ENCODE results near the gene MAPKAPK2. TPM values are rescaled to one million over a fixed set of nuclear protein-coding genes. Genes with fewer than 3 reads are reported as not detected.

The MAPKAPK2 gene
- total RNA-seq, 1 donor from 2014 or later: 77.7 TPM

DNA sequence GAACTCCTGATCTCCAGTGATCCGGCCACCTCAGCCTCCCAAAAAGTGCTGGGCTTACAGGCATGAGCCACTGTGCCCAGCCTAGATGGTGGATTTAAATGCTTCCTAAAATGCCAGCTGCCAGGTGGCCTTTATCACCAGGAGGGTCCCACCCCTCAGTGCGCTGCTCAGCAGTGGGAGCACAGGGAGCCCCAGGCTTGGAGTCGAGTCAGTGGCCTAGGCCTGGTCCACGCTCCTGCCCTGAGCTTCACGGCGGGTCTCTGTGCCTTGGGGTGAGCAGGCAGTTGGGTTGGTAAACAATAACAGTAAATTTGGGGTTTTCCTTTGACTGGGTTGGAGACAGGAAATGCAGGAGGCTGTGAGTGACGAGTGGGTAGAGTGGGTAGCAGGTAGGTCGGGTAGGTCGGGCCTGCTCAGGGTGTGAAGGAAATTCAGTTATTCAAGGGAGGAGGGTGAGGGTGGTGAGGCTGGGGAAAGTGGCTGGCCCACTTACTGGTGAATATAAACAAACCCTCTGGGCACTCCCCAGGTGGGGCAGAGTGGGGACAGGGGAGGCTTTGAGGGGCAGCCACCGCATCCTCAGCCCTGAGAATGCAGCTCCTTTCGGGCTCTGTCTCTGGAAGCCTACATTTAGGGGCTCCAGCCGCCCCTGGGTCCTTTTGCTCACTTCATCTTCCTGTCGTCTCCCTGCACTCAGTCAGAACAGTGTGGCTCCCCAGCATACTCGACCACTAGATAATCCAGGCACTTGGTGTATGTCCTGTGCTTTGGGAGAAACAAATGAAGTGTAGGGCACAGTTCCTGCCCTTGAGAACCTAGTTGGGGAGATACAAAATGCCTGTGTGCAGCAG is 52.4 kb downstream of the MAPKAPK2 start:
- H3K27me3 Mint-ChIP-seq (ENCODE audit: low read depth): no peaks in the 10 kb centered on the region
- DNase-seq (ENCODE audit: low read depth, low spot score): no peak
- no peak overlapping the region for H3K4me3 Mint-ChIP-seq
- H3K36me3 Mint-ChIP-seq (ENCODE audit: low read depth): no peaks in the 10 kb centered on the region
- H3K27ac Mint-ChIP-seq (ENCODE audit: unreplicated experiment): no peak overlapping the region
- peaks cover 24% of the 10 kb centered on the region for H3K4me1 Mint-ChIP-seq
- TF ChIP-seq, protein P1, sequence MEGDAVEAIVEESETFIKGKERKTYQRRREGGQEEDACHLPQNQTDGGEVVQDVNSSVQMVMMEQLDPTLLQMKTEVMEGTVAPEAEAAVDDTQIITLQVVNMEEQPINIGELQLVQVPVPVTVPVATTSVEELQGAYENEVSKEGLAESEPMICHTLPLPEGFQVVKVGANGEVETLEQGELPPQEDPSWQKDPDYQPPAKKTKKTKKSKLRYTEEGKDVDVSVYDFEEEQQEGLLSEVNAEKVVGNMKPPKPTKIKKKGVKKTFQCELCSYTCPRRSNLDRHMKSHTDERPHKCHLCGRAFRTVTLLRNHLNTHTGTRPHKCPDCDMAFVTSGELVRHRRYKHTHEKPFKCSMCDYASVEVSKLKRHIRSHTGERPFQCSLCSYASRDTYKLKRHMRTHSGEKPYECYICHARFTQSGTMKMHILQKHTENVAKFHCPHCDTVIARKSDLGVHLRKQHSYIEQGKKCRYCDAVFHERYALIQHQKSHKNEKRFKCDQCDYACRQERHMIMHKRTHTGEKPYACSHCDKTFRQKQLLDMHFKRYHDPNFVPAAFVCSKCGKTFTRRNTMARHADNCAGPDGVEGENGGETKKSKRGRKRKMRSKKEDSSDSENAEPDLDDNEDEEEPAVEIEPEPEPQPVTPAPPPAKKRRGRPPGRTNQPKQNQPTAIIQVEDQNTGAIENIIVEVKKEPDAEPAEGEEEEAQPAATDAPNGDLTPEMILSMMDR (conservative IDR thresholded peaks at IDR 0.05): no peak
- H3K9me3 Mint-ChIP-seq: no peaks in the 10 kb centered on the region

DNA sequence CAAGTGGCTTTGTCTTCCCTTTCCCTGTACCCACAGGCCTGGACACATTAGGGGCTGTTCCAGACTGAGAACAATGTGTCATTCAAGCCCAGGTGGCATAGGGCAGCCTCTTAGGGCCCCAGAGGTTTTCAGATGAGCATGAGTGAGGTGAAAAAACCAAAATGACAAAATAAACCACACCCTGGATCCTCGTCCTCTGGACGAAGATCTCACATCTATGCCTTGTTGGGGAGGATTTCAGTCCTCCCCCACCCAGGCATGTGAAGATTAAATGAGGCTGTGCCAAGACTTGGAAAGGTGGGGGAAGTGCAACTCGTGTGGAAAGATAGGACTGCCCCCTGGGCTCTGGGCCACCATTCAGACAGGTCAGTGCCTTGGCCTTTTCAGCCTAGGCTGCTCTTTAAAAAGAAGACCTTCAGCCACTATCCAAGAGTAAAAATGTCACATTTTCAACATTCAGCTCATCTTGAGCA is 53.1 kb downstream of the MAPKAPK2 start:
- Mint-ChIP-seq H3K36me3 (ENCODE audit: low read depth) (no peaks in the 10 kb centered on the region), H3K27ac (ENCODE audit: unreplicated experiment) (peak overlapping the region; percentile 19)

DNA sequence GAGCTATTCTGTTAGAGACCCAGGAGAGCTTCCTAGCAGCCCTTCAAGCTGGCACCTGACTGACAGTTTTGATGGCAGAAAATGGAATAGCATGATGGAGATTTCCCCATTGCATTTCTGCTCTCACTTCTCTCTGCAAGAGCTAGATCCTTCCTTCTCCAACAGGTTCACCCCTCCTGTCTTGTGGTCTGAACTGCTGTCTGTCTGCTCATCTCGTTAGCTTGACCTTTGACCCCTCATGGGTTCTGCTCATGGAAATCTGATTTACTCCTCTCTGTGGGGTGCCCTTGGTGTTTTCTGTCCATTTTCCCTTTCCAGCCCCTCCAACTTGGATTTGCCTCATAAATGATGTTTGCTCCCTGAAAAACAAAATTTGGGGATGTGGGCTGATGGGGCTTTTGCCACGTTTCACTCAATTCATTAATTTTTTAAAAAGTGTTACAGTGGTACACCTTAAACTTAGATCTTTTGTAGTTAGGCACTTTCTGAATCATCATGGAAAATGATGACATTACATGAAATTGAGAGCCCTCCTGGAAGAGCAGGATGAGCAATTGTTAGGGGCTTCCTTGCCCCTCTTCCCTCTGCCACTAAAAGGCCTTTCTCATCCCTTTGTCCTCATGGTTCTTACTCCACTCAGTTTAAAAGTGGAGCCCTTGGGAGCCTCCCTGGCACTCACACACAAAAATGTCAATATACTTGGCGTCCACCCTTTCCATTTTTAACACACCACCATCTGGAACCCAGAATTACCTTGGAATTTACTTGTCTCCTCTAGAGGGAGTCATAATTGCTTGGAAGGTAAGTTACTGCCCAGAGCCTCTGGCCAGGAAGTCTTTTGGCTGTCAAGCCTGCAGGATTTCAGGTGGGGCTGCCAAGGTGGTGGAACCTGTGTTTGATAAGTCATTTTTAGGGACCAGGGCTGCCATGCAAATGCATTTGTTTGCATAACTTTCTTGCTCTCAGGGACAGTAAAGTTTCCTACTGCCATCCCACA is 54.0 kb downstream of the MAPKAPK2 start:
- Mint-ChIP-seq H3K9me3 (no peaks in the 10 kb centered on the region), H3K36me3 (ENCODE audit: low read depth) (no peaks in the 10 kb centered on the region), H3K4me3 (no peak overlapping the region), H3K27ac (ENCODE audit: unreplicated experiment) (no peak overlapping the region), H3K4me1 (peaks cover 24% of the 10 kb centered on the region), H3K27me3 (ENCODE audit: low read depth) (no peaks in the 10 kb centered on the region)
- TF ChIP-seq, protein P1 (conservative IDR thresholded peaks at IDR 0.05): peak; percentile 54
- no peak for DNase-seq (ENCODE audit: low read depth, low spot score)

More for the DNA sequence above, 53.1 kb downstream of the MAPKAPK2 start:
- no peak for DNase-seq (ENCODE audit: low read depth, low spot score)
- TF ChIP-seq, protein P1 (conservative IDR thresholded peaks at IDR 0.05): no peak
- Mint-ChIP-seq H3K27me3 (ENCODE audit: low read depth) (no peaks in the 10 kb centered on the region), H3K9me3 (no peaks in the 10 kb centered on the region), H3K4me3 (no peak overlapping the region), H3K4me1 (peaks cover 24% of the 10 kb centered on the region)

DNA sequence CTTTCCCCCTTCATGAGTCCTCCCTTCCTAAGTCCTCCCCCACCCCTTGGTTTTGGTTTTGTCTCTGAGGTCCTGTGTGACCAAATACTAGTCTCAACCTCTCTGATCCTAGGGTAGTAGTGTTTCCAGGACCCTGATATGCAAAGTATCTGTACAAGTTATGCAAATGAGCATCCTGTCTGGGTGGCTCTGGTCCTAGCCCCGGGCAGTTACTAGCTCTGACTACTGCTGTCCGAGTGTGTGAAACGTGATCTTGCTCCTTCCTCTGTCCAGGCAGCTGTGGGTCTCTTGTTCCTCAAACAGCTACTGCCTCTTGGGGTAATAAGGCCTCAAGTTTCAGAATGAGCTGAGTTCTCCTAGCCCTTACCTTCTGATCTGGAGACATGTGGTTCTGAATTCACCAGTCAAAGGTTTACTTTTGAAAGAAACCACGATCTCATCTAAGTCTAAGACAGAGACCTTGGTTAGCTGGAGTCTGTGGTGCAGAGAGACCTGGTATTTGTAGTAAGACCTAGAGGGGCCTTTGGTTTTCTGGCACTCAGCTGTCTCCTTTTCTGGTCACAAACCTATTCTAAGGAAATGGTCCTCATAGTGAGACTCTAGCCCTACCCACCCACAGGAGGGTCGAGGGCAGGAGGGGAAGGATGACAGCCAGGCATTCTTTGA is 54.8 kb downstream of the MAPKAPK2 start:
- H3K4me3 Mint-ChIP-seq: no peak overlapping the region
- H3K4me1 Mint-ChIP-seq: peaks cover 24% of the 10 kb centered on the region

More for the DNA sequence above, 54.8 kb downstream of the MAPKAPK2 start:
- H3K9me3 Mint-ChIP-seq: no peaks in the 10 kb centered on the region
- no peaks in the 10 kb centered on the region for H3K36me3 Mint-ChIP-seq (ENCODE audit: low read depth)
- TF ChIP-seq, protein P1 (conservative IDR thresholded peaks at IDR 0.05): no peak
- H3K27ac Mint-ChIP-seq (ENCODE audit: unreplicated experiment): no peak overlapping the region
- no peaks in the 10 kb centered on the region for H3K27me3 Mint-ChIP-seq (ENCODE audit: low read depth)
- no peak for DNase-seq (ENCODE audit: low read depth, low spot score)

Measured in neural crest cell (in vitro differentiated cells).